Esophagus squamous epithelium (tissue), 5 donors: ENCODE results near the gene OR6M1. TPM values are rescaled to one million over a fixed set of nuclear protein-coding genes. Genes with fewer than 3 reads are reported as not detected.

ENCODE experiments used
- DNase-seq: peaks from one replicate; lab custom pipeline; 2025; lab: John Stamatoyannopoulos, UW
- H3K27ac ChIP-seq, 4 donors: fragments of 200-600 bp; sonication (generic); one replicate each; pipeline ENCODE4 v1.5.1; 2016 to 2019; ENCODE audit warnings: mild to moderate bottlenecking in 1 of 4
- H3K27me3 ChIP-seq, 4 donors: fragments of 200-600 bp; sonication (generic); 1 replicate in 3 of 4; 2 replicates in 1 of 4; pipeline versions ENCODE4 v1.5.1 to v1.6.0; 2017 to 2021; ENCODE audit warnings: antibody characterized with exemption in 1 of 4
- H3K36me3 ChIP-seq, 3 donors: fragments of 200-600 bp; sonication (generic); one replicate each; pipeline ENCODE4 v1.5.1; 2016 to 2019
- H3K4me1 ChIP-seq, 3 donors: fragments of 200-600 bp; sonication (generic); one replicate each; pipeline ENCODE4 v1.5.1; 2017 to 2019
- H3K4me3 ChIP-seq, 4 donors: fragments of 200-600 bp; sonication (generic); 1 replicate in 3 of 4; 2 replicates in 1 of 4; pipeline ENCODE4 v1.5.1; 2016 to 2019; ENCODE audit warnings: mild to moderate bottlenecking in 2 of 4, moderate library complexity in 1 of 4
- H3K9me3 ChIP-seq, 3 donors: fragments of 200-600 bp; sonication (generic); one replicate each; pipeline ENCODE4 v1.5.1; 2016 to 2019
- CTCF ChIP-seq, 6 experiments: fragments of 450-650 bp in 4 of 6; fragments of 200-600 bp in 2 of 6; sonication (generic) in 2 of 6; IDR thresholded peaks; one replicate each; pipeline ENCODE4 v1.5.1; 2016 to 2019; ENCODE audit warnings: antibody characterized with exemption in 6 of 6, mild to moderate bottlenecking in 4 of 6, moderate library complexity in 4 of 6
- POLR2A ChIP-seq, 4 donors: fragments of 450-650 bp; IDR thresholded peaks; one replicate each; pipeline ENCODE4 v1.6.1; 2017; ENCODE audit warnings: antibody characterized with exemption in 4 of 4, mild to moderate bottlenecking in 4 of 4, moderate library complexity in 3 of 4
- WGBS, 2 donors: methylation state at CpG; one replicate each; pipeline ENCODE4 v1.1.5; 2018; 5-methylcytosine and 5-hydroxymethylcytosine counted together
- intact Hi-C: fragments of 100-400 bp; cut with DNase I; formaldehyde crosslinking; loops from one replicate; pipeline ENCODE4 v1.15.0; 2022
- total RNA-seq, 4 donors: library from RNA; depleted of rRNA; stranded (reverse); fragments of >200 nt; gene quantifications; one replicate each; pipeline ENCODE4 v1.1.0, GENCODE V29; 2016
- donor health status: DM: yes; HTN: yes; CAD: no.

OR6M1 gene
- total RNA-seq, 4 donors from 2014 or later = not detected

- H3K4me3 ChIP-seq = no peak overlapping the region
- H3K27me3 ChIP-seq = no peaks in the 10 kb centered on the region
- no peaks in the 10 kb centered on the region for H3K4me1 ChIP-seq
- WGBS, 2 donors = 38 to 64% methylated on average over 1 of the region's 1 CpG
- DNase-seq = no peak
- no peaks in the 10 kb centered on the region for H3K9me3 ChIP-seq
- no peak for TF ChIP-seq CTCF (IDR thresholded peaks at IDR 0.05)
- TF ChIP-seq POLR2A (IDR thresholded peaks at IDR 0.05) = no peak
- H3K36me3 ChIP-seq = no peaks in the 10 kb centered on the region
- intact Hi-C loops = no loop called here
- no peak overlapping the region for H3K27ac ChIP-seq
Observed at GRCh38 chr11:123838659-123839058, 32.5 kb upstream of the OR6M1 start.

- Histone ChIP-seq H3K27me3 (no peaks in the 10 kb centered on the region), H3K9me3 (no peaks in the 10 kb centered on the region), H3K4me1 (no peaks in the 10 kb centered on the region), H3K4me3 (no peak overlapping the region), H3K36me3 (no peaks in the 10 kb centered on the region), H3K27ac (no peak overlapping the region)
- DNase-seq = no peak
- intact Hi-C loops = no loop called here
- no peak for TF ChIP-seq CTCF (IDR thresholded peaks at IDR 0.05)
- no peak for TF ChIP-seq POLR2A (IDR thresholded peaks at IDR 0.05)
- 41 to 45% methylated on average over 3 of the region's 3 CpGs for WGBS, 2 donors
Observed at GRCh38 chr11:123838199-123838598, 32.0 kb upstream of the OR6M1 start.

GRCh38 chr11:123833095-123833494, 26.9 kb upstream of the OR6M1 start:
- H3K9me3 ChIP-seq = no peaks in the 10 kb centered on the region
- TF ChIP-seq POLR2A (IDR thresholded peaks at IDR 0.05) = no peak
- TF ChIP-seq CTCF (IDR thresholded peaks at IDR 0.05) = no peak
- intact Hi-C loops = no loop called here
- H3K4me3 ChIP-seq = no peak overlapping the region
- no peaks in the 10 kb centered on the region for H3K27me3 ChIP-seq
- no peak for DNase-seq
- H3K4me1 ChIP-seq = no peaks in the 10 kb centered on the region
- 54 to 61% methylated on average over 2 of the region's 2 CpGs for WGBS, 2 donors
- H3K36me3 ChIP-seq = no peaks in the 10 kb centered on the region
- no peak overlapping the region for H3K27ac ChIP-seq

GRCh38 chr11:123829745-123830144, 23.6 kb upstream of the OR6M1 start:
- H3K27me3 ChIP-seq = no peaks in the 10 kb centered on the region
- no peaks in the 10 kb centered on the region for H3K4me1 ChIP-seq
- intact Hi-C loops = no loop called here
- H3K9me3 ChIP-seq = no peaks in the 10 kb centered on the region
- H3K36me3 ChIP-seq = no peaks in the 10 kb centered on the region
- 86% methylated on average over 5 of the region's 7 CpGs; no CpG with 5 or more reads in 1 of the 2 donors for WGBS, 2 donors
- no peak overlapping the region for H3K27ac ChIP-seq
- no peak for TF ChIP-seq CTCF (IDR thresholded peaks at IDR 0.05)
- no peak for TF ChIP-seq POLR2A (IDR thresholded peaks at IDR 0.05)
- no peak for DNase-seq
- no peak overlapping the region for H3K4me3 ChIP-seq

GRCh38 chr11:123822599-123822998, 16.4 kb upstream of the OR6M1 start:
- TF ChIP-seq CTCF (IDR thresholded peaks at IDR 0.05) (no peak), POLR2A (IDR thresholded peaks at IDR 0.05) (no peak)
- WGBS, 2 donors = 11 to 16% methylated on average over 3 of the region's 3 CpGs
- DNase-seq = no peak
- Histone ChIP-seq H3K9me3 (no peaks in the 10 kb centered on the region), H3K27ac (no peak overlapping the region), H3K36me3 (no peaks in the 10 kb centered on the region), H3K27me3 (no peaks in the 10 kb centered on the region), H3K4me1 (no peaks in the 10 kb centered on the region), H3K4me3 (no peak overlapping the region)
- intact Hi-C loops = no loop called here
